ENCODE results near the gene CTSL.

CTSL gene

GRCh38 chr9:87760529-87760928 lies 34.6 kb downstream of the CTSL start:
- DNase-seq: no peak

DNA sequence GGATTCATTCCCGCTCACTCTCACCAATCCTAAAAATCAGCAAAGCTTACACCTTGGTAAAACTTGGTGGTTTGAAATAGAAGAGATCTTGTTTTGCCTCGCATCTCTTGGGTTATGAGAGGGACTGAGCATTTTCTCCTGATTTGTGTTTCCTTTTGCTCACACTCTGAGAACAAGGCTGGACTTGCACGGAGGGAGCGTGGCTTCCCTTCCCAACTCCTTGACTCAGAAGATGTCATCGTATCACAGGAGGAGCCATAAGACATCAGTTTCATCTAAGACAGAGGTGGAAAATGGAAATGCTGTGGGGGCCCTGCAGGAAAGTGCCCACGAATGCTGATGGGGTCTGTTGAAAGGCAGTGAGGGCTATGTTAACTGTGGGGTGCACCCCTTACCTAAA lies 37.4 kb downstream of the CTSL start:
- no peak for DNase-seq

- no peak for DNase-seq
These were observed 39.6 kb downstream of the CTSL start for GRCh38 chr9:87765521-87765920.

DNA sequence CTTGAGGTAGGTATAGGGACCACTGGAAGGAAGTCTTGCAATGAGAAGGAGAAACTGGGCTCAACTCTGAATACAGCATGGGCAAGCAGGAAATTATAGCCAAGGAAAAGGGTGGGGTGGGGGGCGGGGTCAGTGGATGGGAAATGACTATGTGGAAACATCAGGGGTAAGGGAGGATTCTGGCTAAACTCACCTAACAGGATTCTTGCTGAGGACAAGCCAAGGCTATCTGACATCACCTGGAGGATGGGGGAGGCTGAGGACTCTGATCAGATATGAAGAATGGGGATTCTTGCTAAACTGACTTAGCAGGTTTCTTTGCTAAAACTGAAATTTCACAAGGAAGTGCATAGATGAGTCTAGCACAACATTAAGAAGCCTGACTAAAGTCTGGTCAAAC lies 40.8 kb downstream of the CTSL start:
- DNase-seq: no peak

DNA sequence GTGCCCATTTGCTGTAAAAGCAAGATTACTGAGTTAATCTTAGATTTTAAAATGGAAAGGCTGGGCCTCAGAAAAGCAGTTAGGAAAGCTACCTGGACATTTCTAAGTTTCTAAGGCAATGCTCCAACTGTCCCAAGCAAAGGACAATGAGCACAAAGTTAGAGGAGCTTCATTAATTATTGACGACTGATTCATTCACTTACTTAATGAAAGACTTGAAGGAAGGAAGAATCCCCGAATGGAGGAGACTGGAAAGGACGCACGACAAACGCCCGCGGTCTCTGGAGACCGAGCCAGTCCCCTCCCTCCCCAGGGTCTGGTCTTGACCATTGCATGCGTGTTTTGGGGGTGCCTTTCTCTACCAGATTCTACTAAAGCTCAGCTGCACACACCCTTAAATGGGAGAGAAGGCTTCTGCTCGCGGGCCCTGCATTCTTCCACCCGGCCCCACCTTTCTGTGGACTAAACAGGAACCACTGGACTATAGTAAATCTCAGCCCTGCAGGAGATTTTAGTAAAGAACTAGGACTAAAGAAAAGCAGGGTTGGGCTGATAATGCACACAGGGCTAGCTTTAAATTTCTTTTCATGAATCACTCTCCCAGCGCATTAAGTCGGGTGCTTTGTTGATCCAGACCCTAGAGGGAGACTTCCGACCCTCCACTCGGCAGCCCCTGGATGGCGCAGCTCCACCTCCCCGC lies 44.8 kb downstream of the CTSL start:
- no peak for DNase-seq

- no peak for DNase-seq
These were observed 45.5 kb downstream of the CTSL start for GRCh38 chr9:87771316-87772006.

GRCh38 chr9:87776481-87777379 lies 50.8 kb downstream of the CTSL start:
- DNase-seq: no peak

DNA sequence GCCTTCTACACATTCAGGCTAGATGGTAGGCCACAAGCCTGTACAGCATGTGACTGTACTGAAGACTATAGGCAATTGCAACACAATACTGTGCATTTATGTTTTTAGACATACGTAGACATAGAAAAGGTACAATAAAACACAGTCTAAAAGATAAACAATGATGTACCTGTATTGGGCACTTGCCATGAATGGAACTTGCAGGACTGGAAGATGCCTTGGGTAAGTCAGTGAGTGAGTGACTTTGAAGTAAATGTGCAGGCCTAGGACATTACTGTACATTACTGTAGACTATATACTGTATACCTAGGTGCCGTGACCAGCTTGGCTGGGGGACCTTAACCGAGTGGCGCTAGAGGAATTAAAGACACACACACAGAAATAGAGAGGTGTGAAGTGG lies 53.1 kb downstream of the CTSL start:
- DNase-seq: no peak
